Loucy (cell line): ENCODE measurements around the gene FAM168A.

Experiments used
- H2AFZ ChIP-seq: fragments of 200-600 bp; sonication (generic); 2 replicates; pipeline ENCODE4 v1.6.0; 2016; ENCODE audit warnings: antibody characterized with exemption, mild to moderate bottlenecking, low read length, moderate library complexity
- H3F3A ChIP-seq: fragments of 200-600 bp; 2 replicates; pipeline ENCODE4 v1.6.0; 2016; ENCODE audit warnings: antibody characterized with exemption, low read depth, mild to moderate bottlenecking
- H3K27me3 ChIP-seq: fragments of 200-600 bp; sonication (generic); 2 replicates; pipeline ENCODE4 v1.6.1; 2014; ENCODE audit warnings: low read length, mild to moderate bottlenecking; ENCODE audit not compliant: insufficient read depth, poor library complexity, severe bottlenecking
- H3K36me3 ChIP-seq: fragments of 200-600 bp; sonication (generic); 2 replicates; pipeline ENCODE4 v1.6.1; 2016; ENCODE audit warnings: low read length; ENCODE audit not compliant: insufficient read depth
- H3K4me1 ChIP-seq: fragments of 200-600 bp; sonication (generic); 2 replicates; pipeline ENCODE4 v1.5.1; 2014; ENCODE audit warnings: low read length, mild to moderate bottlenecking; ENCODE audit not compliant: insufficient read depth, poor library complexity, severe bottlenecking
- H3K4me2 ChIP-seq: fragments of 200-600 bp; sonication (generic); 2 replicates; pipeline ENCODE4 v1.6.0; 2014; ENCODE audit warnings: antibody characterized with exemption, low read length, low read depth, mild to moderate bottlenecking; ENCODE audit not compliant: poor library complexity, severe bottlenecking
- H3K4me3 ChIP-seq: fragments of 200-600 bp; sonication (generic); 2 replicates; pipeline ENCODE4 v1.5.1; 2014; ENCODE audit warnings: low read length, mild to moderate bottlenecking, mixed read lengths; ENCODE audit not compliant: poor library complexity, severe bottlenecking
- H3K79me2 ChIP-seq: fragments of 200-600 bp; sonication (generic); 2 replicates; pipeline ENCODE4 v1.6.1; 2014; ENCODE audit warnings: low read length; ENCODE audit not compliant: insufficient read depth
- H3K9ac ChIP-seq: fragments of 200-600 bp; sonication (generic); 2 replicates; pipeline ENCODE4 v1.6.0; 2014; ENCODE audit warnings: mild to moderate bottlenecking, low read depth, low read length, moderate library complexity; ENCODE audit not compliant: poor library complexity, severe bottlenecking
- H3K9me2 ChIP-seq: fragments of 200-600 bp; sonication (generic); replicated peaks from 2 replicates; pipeline ENCODE4 v1.6.1; 2016; ENCODE audit warnings: low read depth, low read length, mixed read lengths
- H3K9me3 ChIP-seq: fragments of 200-600 bp; sonication (generic); 2 replicates; pipeline ENCODE4 v1.6.1; 2014; ENCODE audit warnings: mild to moderate bottlenecking, antibody characterized with exemption, low read length, low read depth; ENCODE audit not compliant: insufficient read depth
- H4K20me1 ChIP-seq: fragments of 200-600 bp; sonication (generic); 2 replicates; pipeline ENCODE4 v1.6.0; 2014; ENCODE audit warnings: antibody characterized with exemption, low read length, mild to moderate bottlenecking; ENCODE audit not compliant: insufficient read depth, poor library complexity, severe bottlenecking
- EZH2phosphoT487 ChIP-seq: fragments of 200-600 bp; IDR thresholded peaks from 2 replicates; pipeline ENCODE4 v1.6.1; 2018; ENCODE audit warnings: antibody characterized with exemption, mild to moderate bottlenecking, moderate library complexity, borderline replicate concordance
- TF ChIP-seq, protein P1 (sequence below): fragments of 200-600 bp; sonication (generic); conservative IDR thresholded peaks from 2 replicates; pipeline ENCODE4 v1.5.1; 2014; ENCODE audit warnings: mild to moderate bottlenecking, antibody characterized with exemption, low read length

FAM168A gene, protein sequence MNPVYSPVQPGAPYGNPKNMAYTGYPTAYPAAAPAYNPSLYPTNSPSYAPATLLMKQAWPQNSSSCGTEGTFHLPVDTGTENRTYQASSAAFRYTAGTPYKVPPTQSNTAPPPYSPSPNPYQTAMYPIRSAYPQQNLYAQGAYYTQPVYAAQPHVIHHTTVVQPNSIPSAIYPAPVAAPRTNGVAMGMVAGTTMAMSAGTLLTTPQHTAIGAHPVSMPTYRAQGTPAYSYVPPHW

GRCh38 chr11:73597956-73598718 is at the start of gene FAM168A:
TSS of gene FAM168A (minus strand) at chr11:73598112. CDS start at chr11:73468474, 129,638 bp downstream.
- peak within 1 kb of the TSS; percentile 97 for H3K4me2 ChIP-seq
- H2AFZ ChIP-seq: peak within 1 kb of the TSS; percentile 97
- H3K36me3 ChIP-seq: no peaks in the 10 kb centered on the region
- H3K4me3 ChIP-seq: peak within 1 kb of the TSS; percentile 81
- no peaks in the 10 kb centered on the region for H3K9me3 ChIP-seq
- H3F3A ChIP-seq: no peaks in the 10 kb centered on the region; the same call in 1 of the 2 replicates
- H3K79me2 ChIP-seq: peaks cover 47% of the 10 kb centered on the region
- H3K27me3 ChIP-seq: no peaks in the 10 kb centered on the region
- H3K4me1 ChIP-seq: peaks cover 46% of the 10 kb centered on the region
- H4K20me1 ChIP-seq: peaks cover 14% of the 10 kb centered on the region
- TF ChIP-seq, protein P1, sequence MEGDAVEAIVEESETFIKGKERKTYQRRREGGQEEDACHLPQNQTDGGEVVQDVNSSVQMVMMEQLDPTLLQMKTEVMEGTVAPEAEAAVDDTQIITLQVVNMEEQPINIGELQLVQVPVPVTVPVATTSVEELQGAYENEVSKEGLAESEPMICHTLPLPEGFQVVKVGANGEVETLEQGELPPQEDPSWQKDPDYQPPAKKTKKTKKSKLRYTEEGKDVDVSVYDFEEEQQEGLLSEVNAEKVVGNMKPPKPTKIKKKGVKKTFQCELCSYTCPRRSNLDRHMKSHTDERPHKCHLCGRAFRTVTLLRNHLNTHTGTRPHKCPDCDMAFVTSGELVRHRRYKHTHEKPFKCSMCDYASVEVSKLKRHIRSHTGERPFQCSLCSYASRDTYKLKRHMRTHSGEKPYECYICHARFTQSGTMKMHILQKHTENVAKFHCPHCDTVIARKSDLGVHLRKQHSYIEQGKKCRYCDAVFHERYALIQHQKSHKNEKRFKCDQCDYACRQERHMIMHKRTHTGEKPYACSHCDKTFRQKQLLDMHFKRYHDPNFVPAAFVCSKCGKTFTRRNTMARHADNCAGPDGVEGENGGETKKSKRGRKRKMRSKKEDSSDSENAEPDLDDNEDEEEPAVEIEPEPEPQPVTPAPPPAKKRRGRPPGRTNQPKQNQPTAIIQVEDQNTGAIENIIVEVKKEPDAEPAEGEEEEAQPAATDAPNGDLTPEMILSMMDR: peak; percentile 14; the same call in 1 of the 2 replicates
- no peak for TF ChIP-seq EZH2phosphoT487
- no peaks in the 10 kb centered on the region for H3K9me2 ChIP-seq
- H3K9ac ChIP-seq: peak within 1 kb of the TSS; percentile 74

DNA sequence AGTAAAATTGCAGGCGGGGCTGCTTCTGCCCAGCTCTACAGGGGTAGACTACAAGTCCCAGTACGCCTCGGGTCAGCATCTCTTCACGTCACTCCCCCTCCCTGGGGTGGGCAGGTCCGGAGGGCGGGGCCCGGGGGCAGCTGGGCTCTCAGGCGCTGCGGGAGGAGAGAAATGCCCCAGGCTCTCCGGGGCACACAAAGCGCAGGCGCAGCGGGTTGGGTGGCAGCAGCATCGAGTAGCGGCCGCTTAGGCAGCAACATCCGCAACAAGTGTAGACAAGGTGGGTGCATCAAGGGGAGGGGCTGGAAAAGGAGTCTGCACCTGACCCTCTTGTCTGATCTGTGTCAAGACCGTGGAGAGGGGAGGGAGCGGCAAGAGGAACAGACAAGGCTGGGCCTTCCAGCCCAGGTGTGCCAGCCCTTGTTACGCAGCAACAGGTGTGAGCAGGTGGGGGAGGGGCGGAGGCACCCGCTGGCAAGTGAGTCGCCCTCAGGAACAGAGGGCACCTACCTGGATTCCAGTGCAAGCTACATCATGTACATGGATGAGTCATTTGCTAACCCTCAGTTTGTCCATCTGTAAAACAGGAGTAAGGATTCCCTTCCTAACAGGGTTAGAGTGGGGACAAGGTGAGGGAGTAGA is 49.7 kb upstream of the FAM168A start:
- no peak overlapping the region for H3K9ac ChIP-seq
- peak overlapping the region; percentile 64; the same call in 1 of the 2 replicates for H2AFZ ChIP-seq
- peak overlapping the region; percentile 52 for H3K4me3 ChIP-seq
- H3K4me1 ChIP-seq: no peaks in the 10 kb centered on the region
- no peaks in the 10 kb centered on the region for H3K79me2 ChIP-seq
- H3K9me3 ChIP-seq: no peaks in the 10 kb centered on the region
- H3K36me3 ChIP-seq: no peaks in the 10 kb centered on the region
- no peaks in the 10 kb centered on the region for H3F3A ChIP-seq
- TF ChIP-seq, protein P1: no peak
- TF ChIP-seq EZH2phosphoT487: no peak
- H3K27me3 ChIP-seq: no peaks in the 10 kb centered on the region
- no peaks in the 10 kb centered on the region for H3K9me2 ChIP-seq
- peak overlapping the region; percentile 45 for H3K4me2 ChIP-seq
- H4K20me1 ChIP-seq: no peaks in the 10 kb centered on the region

DNA sequence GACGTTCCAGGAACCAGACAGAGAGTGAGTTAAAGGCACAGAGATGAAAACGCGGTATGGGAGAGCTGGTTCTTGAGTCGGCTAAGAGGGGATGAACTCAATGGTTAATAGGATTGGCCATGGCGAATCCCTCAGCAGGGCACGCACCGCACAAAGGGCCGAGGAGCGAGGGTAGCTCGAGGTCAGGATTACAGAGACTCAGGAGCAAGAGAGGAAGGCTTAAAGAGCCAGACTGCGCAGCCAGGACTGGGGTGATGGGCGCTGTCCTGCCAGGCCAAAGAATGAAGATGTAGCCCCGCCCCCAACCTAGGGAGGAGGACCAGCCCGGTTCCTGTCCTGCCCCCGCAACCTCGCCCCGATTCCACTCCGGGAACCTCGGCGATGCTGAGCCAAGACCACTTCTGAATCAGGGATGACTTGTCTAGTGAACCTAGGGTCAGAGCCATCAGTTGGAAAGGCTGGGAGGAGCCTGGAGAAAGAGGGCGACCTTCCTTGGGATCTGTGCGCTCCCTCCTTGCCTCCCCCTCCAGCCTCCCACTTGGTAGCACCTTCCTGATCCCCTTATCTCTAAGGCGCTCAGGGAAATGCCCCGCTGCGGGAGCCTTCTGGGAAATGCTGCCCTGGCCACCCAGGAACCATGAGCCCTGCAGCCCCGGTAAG is 48.2 kb upstream of the FAM168A start, which contains the start of gene PLEKHB1:
PLEKHB1 (plus strand) TSS at position 610 of the 660 bp plus-strand sequence; CDS start at position 638, 28 bp downstream.
- Histone ChIP-seq H3K79me2 (no peaks in the 10 kb centered on the region), H2AFZ (peak within 1 kb of the TSS; percentile 64; the same call in 1 of the 2 replicates), H3K9me2 (no peaks in the 10 kb centered on the region), H3K27me3 (no peaks in the 10 kb centered on the region), H3K4me2 (peak within 1 kb of the TSS; percentile 45), H3K9ac (no peak within 1 kb of the TSS), H3K4me3 (peak within 1 kb of the TSS; percentile 52), H3F3A (no peaks in the 10 kb centered on the region), H3K4me1 (no peaks in the 10 kb centered on the region), H3K9me3 (no peaks in the 10 kb centered on the region), H4K20me1 (no peaks in the 10 kb centered on the region), H3K36me3 (no peaks in the 10 kb centered on the region)
- TF ChIP-seq, protein P1: no peak
- TF ChIP-seq EZH2phosphoT487: no peak
